ENCODE results near the gene DOCK9.

DNA sequence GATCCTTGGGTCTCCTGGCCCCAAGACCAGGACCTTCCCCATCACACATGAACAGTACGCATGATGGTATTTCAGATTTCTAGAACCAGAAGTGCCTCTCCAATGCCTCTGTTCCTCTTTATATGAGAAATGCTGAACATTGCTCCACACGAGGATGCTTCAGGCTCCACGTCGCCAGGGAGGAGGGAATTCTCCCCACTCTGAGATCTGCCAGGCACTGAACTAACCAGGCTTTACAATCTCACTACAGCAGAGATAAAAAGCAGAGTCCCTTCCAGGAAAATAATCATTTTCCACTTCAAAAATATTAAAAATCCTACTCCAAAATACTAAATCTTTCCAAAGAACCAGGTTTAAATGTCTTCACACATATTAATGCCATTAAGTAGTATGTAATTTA lies 10.4 kb downstream of the DOCK9 start:
- TF ChIP-seq, protein P1, sequence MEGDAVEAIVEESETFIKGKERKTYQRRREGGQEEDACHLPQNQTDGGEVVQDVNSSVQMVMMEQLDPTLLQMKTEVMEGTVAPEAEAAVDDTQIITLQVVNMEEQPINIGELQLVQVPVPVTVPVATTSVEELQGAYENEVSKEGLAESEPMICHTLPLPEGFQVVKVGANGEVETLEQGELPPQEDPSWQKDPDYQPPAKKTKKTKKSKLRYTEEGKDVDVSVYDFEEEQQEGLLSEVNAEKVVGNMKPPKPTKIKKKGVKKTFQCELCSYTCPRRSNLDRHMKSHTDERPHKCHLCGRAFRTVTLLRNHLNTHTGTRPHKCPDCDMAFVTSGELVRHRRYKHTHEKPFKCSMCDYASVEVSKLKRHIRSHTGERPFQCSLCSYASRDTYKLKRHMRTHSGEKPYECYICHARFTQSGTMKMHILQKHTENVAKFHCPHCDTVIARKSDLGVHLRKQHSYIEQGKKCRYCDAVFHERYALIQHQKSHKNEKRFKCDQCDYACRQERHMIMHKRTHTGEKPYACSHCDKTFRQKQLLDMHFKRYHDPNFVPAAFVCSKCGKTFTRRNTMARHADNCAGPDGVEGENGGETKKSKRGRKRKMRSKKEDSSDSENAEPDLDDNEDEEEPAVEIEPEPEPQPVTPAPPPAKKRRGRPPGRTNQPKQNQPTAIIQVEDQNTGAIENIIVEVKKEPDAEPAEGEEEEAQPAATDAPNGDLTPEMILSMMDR (IDR thresholded peaks at IDR 0.05), result no peak
- TF ChIP-seq POLR2A (IDR thresholded peaks at IDR 0.05), result no peak

Measured in uterus (tissue), 2 donors.